Liver (tissue), 9 donors: ENCODE data around the gene BDH1. TPM values are rescaled to one million over a fixed set of nuclear protein-coding genes. Genes with fewer than 3 reads are reported as not detected.

Experiments used
- DNase-seq: peaks from one replicate; pipeline ENCODE4 v3.0.0-alpha.2; 2017; ENCODE audit warnings: low spot score
- H3K27ac ChIP-seq, 2 donors: one replicate each; pipeline ENCODE4 v1.7.0; 2013; ENCODE audit warnings: inconsistent platforms in 2 of 2, low read length in 2 of 2, control low read depth in 1 of 2, low read depth in 1 of 2, mild to moderate bottlenecking in 1 of 2
- H3K27me3 ChIP-seq, 4 donors: one replicate each; pipeline versions ENCODE4 v1.6.1 to v1.7.0; 2013; ENCODE audit warnings: low read length in 3 of 4, inconsistent platforms in 1 of 4, mild to moderate bottlenecking in 1 of 4, moderate library complexity in 1 of 4; ENCODE audit not compliant: control insufficient read depth in 4 of 4, insufficient read depth in 4 of 4
- H3K36me3 ChIP-seq, 4 donors: one replicate each; pipeline versions ENCODE4 v1.6.1 to v1.7.0; 2013; ENCODE audit warnings: low read length in 3 of 4, mild to moderate bottlenecking in 3 of 4, low read depth in 1 of 4, moderate library complexity in 1 of 4; ENCODE audit not compliant: control insufficient read depth in 4 of 4, insufficient read depth in 3 of 4
- H3K4me1 ChIP-seq, 4 donors: one replicate each; pipeline versions ENCODE4 v1.6.1 to v1.7.0; 2013; ENCODE audit warnings: low read length in 3 of 4, mild to moderate bottlenecking in 3 of 4, moderate library complexity in 1 of 4; ENCODE audit not compliant: control insufficient read depth in 4 of 4, insufficient read depth in 4 of 4
- H3K4me3 ChIP-seq, 3 donors: one replicate each; pipeline versions ENCODE4 v1.6.1 to v1.7.0; 2013; ENCODE audit warnings: low read length in 3 of 3, control low read depth in 1 of 3, low read depth in 1 of 3, mild to moderate bottlenecking in 1 of 3
- H3K9ac ChIP-seq, 2 donors: one replicate each; pipeline ENCODE4 v1.7.0; 2013; ENCODE audit warnings: low read length in 2 of 2, mild to moderate bottlenecking in 2 of 2, moderate library complexity in 2 of 2, control low read depth in 1 of 2, low read depth in 1 of 2
- H3K9me3 ChIP-seq, 4 donors: one replicate each; pipeline versions ENCODE4 v1.6.1 to v1.7.0; 2013; ENCODE audit warnings: low read length in 3 of 4; ENCODE audit not compliant: control insufficient read depth in 4 of 4
- CTCF ChIP-seq: fragments of 150-350 bp; IDR thresholded peaks from 2 replicates; pipeline ENCODE4 v1.5.1; 2017; ENCODE audit warnings: improper control_type of control experiment, low read depth, low read length; ENCODE audit not compliant: missing input control
- EGR1 ChIP-seq, 2 donors: IDR thresholded peaks; 2 replicates each; pipeline ENCODE4 v1.6.1; 2016 to 2018; ENCODE audit warnings: antibody characterized with exemption in 2 of 2, low read depth in 2 of 2
- FOXA1 ChIP-seq: IDR thresholded peaks from 2 replicates; pipeline ENCODE4 v1.6.1; 2016; ENCODE audit warnings: antibody characterized with exemption
- FOXA2 ChIP-seq: IDR thresholded peaks from 2 replicates; pipeline ENCODE4 v1.6.1; 2016; ENCODE audit warnings: antibody characterized with exemption
- GABPA ChIP-seq, 2 donors: IDR thresholded peaks in 1 of 2; conservative IDR thresholded peaks in 1 of 2; 2 replicates each; pipeline ENCODE4 v1.6.1; 2016; ENCODE audit warnings: antibody characterized with exemption in 2 of 2, mild to moderate bottlenecking in 1 of 2, moderate library complexity in 1 of 2
- HNF4A ChIP-seq, 2 donors: conservative IDR thresholded peaks; 2 replicates each; pipeline ENCODE4 v1.6.1; 2016; ENCODE audit warnings: antibody characterized with exemption in 2 of 2, mild to moderate bottlenecking in 2 of 2
- HNF4G ChIP-seq: IDR thresholded peaks from 2 replicates; pipeline ENCODE4 v1.6.1; 2016; ENCODE audit warnings: antibody characterized with exemption
- RAD21 ChIP-seq, 2 donors: IDR thresholded peaks; 2 replicates each; pipeline ENCODE4 v1.6.1; 2016; ENCODE audit warnings: antibody characterized with exemption in 2 of 2, mild to moderate bottlenecking in 2 of 2
- RXRA ChIP-seq, 2 donors: IDR thresholded peaks; 2 replicates each; pipeline ENCODE4 v1.6.1; 2017 to 2018; ENCODE audit warnings: antibody characterized with exemption in 2 of 2, mild to moderate bottlenecking in 1 of 2
- SP1 ChIP-seq: IDR thresholded peaks from 2 replicates; pipeline ENCODE4 v1.6.1; 2018; ENCODE audit warnings: antibody characterized with exemption, mild to moderate bottlenecking
- TAF1 ChIP-seq: conservative IDR thresholded peaks from 2 replicates; pipeline ENCODE4 v1.6.1; 2016; ENCODE audit warnings: antibody characterized with exemption, mild to moderate bottlenecking
- YY1 ChIP-seq: IDR thresholded peaks from 2 replicates; pipeline ENCODE4 v1.6.1; 2016; ENCODE audit warnings: antibody characterized with exemption, mild to moderate bottlenecking
- ZBTB33 ChIP-seq: IDR thresholded peaks from 2 replicates; pipeline ENCODE4 v1.6.1; 2016; ENCODE audit warnings: antibody characterized with exemption
- WGBS: extraction: QIAGEN DNeasy Blood & Tissue Kit; methylation state at CpG from one replicate; pipeline ENCODE4 v1.1.7; 2013; 5-methylcytosine and 5-hydroxymethylcytosine counted together
- polyA plus RNA-seq, 2 donors: library from polyadenylated mRNA; stranded (reverse) in 1 of 2; unstranded in 1 of 2; fragments of 200-250 nt in 1 of 2; fragments of >200 nt in 1 of 2; fragmentation: Nextera tagmentation in 1 of 2; extraction: Ambion mirVana in 1 of 2; gene quantifications; one replicate each; pipeline versions ENCODE4 v1.2.1 to v1.2.3, GENCODE V29; 2013 to 2015
- total RNA-seq, 2 donors: library from RNA; depleted of rRNA; stranded (reverse); fragments of >200 nt; gene quantifications; one replicate each; pipeline ENCODE4 v1.2.3, GENCODE V29; 2014
- TF ChIP-seq, protein P1 (sequence below): IDR thresholded peaks from 2 replicates; pipeline ENCODE4 v1.6.1; 2016; ENCODE audit warnings: antibody characterized with exemption
- TF ChIP-seq, protein P2 (sequence below): IDR thresholded peaks from 2 replicates; pipeline ENCODE4 v1.6.1; 2016; ENCODE audit warnings: antibody characterized with exemption, mild to moderate bottlenecking
- TF ChIP-seq, protein P3 (sequence below): IDR thresholded peaks from 2 replicates; pipeline ENCODE4 v1.6.1; 2016; ENCODE audit warnings: antibody characterized with exemption
- donor health status: healthy.
- donor health status: healthy.
- donor health status: healthy.
- donor health status: healthy.
- donor health status: healthy.

Gene BDH1
- total and polyA plus RNA-seq, 4 donors = 49.4 to 268 (median 177) TPM

GRCh38 chr3:197495059-197495455, 60.7 kb downstream of the BDH1 start:
- H3K4me3 ChIP-seq = no peak overlapping the region
- no peaks in the 10 kb centered on the region for H3K36me3 ChIP-seq
- 88% methylated on average over 8 of the region's 8 CpGs for WGBS
- TF ChIP-seq CTCF (no peak), FOXA1 (no peak), HNF4A (conservative IDR thresholded peaks at IDR 0.05) (no peak), YY1 (no peak), HNF4G (no peak), FOXA2 (no peak), RAD21 (IDR thresholded peaks at IDR 0.05) (no peak), GABPA (IDR thresholded peaks at IDR 0.05 in 1 of 2, conservative IDR thresholded peaks at IDR 0.05 in 1 of 2) (no peak), EGR1 (IDR thresholded peaks at IDR 0.05; ENCODE audit: low read depth in 2 of 2) (no peak), ZBTB33 (no peak)
- TF ChIP-seq, protein P1, sequence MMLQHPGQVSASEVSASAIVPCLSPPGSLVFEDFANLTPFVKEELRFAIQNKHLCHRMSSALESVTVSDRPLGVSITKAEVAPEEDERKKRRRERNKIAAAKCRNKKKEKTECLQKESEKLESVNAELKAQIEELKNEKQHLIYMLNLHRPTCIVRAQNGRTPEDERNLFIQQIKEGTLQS = no peak
- TF ChIP-seq, protein P2, sequence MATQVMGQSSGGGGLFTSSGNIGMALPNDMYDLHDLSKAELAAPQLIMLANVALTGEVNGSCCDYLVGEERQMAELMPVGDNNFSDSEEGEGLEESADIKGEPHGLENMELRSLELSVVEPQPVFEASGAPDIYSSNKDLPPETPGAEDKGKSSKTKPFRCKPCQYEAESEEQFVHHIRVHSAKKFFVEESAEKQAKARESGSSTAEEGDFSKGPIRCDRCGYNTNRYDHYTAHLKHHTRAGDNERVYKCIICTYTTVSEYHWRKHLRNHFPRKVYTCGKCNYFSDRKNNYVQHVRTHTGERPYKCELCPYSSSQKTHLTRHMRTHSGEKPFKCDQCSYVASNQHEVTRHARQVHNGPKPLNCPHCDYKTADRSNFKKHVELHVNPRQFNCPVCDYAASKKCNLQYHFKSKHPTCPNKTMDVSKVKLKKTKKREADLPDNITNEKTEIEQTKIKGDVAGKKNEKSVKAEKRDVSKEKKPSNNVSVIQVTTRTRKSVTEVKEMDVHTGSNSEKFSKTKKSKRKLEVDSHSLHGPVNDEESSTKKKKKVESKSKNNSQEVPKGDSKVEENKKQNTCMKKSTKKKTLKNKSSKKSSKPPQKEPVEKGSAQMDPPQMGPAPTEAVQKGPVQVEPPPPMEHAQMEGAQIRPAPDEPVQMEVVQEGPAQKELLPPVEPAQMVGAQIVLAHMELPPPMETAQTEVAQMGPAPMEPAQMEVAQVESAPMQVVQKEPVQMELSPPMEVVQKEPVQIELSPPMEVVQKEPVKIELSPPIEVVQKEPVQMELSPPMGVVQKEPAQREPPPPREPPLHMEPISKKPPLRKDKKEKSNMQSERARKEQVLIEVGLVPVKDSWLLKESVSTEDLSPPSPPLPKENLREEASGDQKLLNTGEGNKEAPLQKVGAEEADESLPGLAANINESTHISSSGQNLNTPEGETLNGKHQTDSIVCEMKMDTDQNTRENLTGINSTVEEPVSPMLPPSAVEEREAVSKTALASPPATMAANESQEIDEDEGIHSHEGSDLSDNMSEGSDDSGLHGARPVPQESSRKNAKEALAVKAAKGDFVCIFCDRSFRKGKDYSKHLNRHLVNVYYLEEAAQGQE = no peak
- TF ChIP-seq, protein P3, sequence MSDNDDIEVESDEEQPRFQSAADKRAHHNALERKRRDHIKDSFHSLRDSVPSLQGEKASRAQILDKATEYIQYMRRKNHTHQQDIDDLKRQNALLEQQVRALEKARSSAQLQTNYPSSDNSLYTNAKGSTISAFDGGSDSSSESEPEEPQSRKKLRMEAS = no peak
- H3K4me1 ChIP-seq = peaks cover 0 to 2% (median 0%) of the 10 kb centered on the region in 4 donors
- no peak for DNase-seq
- no peaks in the 10 kb centered on the region for H3K9me3 ChIP-seq
- no peak overlapping the region for H3K27ac ChIP-seq
- no peaks in the 10 kb centered on the region for H3K27me3 ChIP-seq
- no peak overlapping the region for H3K9ac ChIP-seq

GRCh38 chr3:197494366-197495058, 61.3 kb downstream of the BDH1 start:
- DNase-seq = no peak
- no peak overlapping the region for H3K27ac ChIP-seq
- H3K9me3 ChIP-seq = no peaks in the 10 kb centered on the region
- no peaks in the 10 kb centered on the region for H3K36me3 ChIP-seq
- 79% methylated on average over 10 of the region's 10 CpGs for WGBS
- H3K4me1 ChIP-seq = peaks cover 0 to 2% (median 0%) of the 10 kb centered on the region in 4 donors
- no peak overlapping the region for H3K9ac ChIP-seq
- H3K27me3 ChIP-seq = no peaks in the 10 kb centered on the region
- TF ChIP-seq HNF4A (conservative IDR thresholded peaks at IDR 0.05) (peak; percentile 16 to 60), TAF1 (no peak), RAD21 (IDR thresholded peaks at IDR 0.05) (peak in 1 of 2 donors; percentile 15), RXRA (IDR thresholded peaks at IDR 0.05) (no peak), SP1 (peak; percentile 41)
- TF ChIP-seq, protein P2 = no peak
- no peak overlapping the region for H3K4me3 ChIP-seq
